ENCODE measurements around the gene TAS1R2.
"Not testable (repeated sequence)": the region's sequence is repeated elsewhere in the genome, so short reads cannot be mapped to it uniquely, and the experiment has no call there.

TAS1R2 gene

GRCh38 chr1:18883636-18884418, 24.4 kb upstream of the TAS1R2 start:
- no peak for DNase-seq (ENCODE audit: low read depth)

DNA sequence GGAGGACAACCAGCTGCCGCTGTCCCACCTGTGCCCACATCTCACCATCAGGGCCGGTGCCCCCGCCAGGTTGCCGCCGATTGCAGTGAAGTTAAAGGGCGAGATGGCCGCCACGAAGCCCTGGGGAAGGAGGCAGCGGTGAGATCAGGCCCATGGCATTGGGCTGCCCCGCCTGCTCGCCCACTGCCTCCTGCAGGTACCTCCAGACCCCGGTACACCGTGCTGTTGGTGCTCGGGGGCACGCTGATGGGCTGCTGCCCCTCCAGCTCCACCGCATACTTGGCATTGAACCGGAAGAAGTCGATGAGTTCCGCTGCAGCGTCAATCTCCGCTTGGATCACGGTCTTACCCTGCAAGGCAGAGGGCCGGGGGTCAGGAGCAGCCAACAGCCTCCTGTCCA, 23.6 kb upstream of the TAS1R2 start:
- DNase-seq (ENCODE audit: low read depth), result no peak

- DNase-seq (ENCODE audit: low read depth), result no peak
Observed at GRCh38 chr1:18882486-18882885, 23.0 kb upstream of the TAS1R2 start.

- DNase-seq (ENCODE audit: low read depth), result no peak
Observed at GRCh38 chr1:18881642-18882431, 22.4 kb upstream of the TAS1R2 start.

- no peak for DNase-seq (ENCODE audit: low read depth)
Observed at GRCh38 chr1:18881164-18881563, 21.7 kb upstream of the TAS1R2 start.

- DNase-seq (ENCODE audit: low read depth), result no peak
Observed at GRCh38 chr1:18880585-18880984, 21.1 kb upstream of the TAS1R2 start.

DNA sequence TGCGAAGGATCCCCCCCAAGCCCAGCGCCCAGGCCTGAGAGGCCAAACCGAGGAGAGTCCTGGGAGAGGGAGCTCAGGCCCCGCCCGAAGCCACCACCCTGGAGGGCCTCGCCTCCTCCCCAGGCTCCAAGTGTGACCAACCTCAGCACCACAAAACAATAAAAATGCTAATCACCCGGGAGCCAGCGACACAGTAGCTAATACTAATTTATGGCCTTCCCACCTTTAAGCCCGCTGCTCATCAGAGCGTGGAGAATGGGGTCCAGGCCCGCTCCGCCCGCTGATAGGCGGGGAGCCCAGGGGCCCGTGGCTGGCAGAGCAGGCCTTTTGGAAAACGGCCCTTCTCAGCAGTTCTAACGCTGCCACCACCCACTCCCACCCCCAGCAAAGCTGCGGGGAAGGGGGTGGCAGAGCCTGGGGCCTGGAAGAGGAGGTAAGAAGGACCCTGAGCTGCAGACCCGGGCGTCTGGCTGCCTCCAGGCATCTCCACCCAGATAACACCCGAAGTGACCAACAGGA, 20.4 kb upstream of the TAS1R2 start:
- DNase-seq (ENCODE audit: low read depth), result no peak

- no peak for DNase-seq (ENCODE audit: low read depth)
Observed at GRCh38 chr1:18879215-18879790, 19.8 kb upstream of the TAS1R2 start.

GRCh38 chr1:18878538-18879214, 19.2 kb upstream of the TAS1R2 start:
- no peak for DNase-seq (ENCODE audit: low read depth)

DNA sequence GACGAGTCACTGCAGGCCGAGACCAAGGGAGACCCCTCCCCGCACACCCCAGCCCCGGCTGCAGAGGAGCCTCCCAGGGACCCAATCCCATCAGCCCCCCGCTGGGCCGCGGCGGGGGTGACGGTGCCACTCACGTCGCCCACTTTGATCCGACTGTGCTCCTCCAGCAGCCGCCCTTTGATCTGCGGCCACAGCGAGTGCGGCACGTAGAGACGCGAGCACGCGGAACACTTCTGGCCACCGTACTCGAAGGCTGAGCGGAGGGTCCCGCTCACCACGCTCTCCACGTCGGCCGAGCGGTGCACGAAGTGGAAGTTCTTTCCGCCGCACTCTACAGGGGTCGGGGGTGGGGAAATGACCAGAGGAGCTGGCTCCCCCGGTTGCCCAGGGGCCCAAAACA, 17.8 kb upstream of the TAS1R2 start:
- DNase-seq (ENCODE audit: low read depth), result no peak

DNA sequence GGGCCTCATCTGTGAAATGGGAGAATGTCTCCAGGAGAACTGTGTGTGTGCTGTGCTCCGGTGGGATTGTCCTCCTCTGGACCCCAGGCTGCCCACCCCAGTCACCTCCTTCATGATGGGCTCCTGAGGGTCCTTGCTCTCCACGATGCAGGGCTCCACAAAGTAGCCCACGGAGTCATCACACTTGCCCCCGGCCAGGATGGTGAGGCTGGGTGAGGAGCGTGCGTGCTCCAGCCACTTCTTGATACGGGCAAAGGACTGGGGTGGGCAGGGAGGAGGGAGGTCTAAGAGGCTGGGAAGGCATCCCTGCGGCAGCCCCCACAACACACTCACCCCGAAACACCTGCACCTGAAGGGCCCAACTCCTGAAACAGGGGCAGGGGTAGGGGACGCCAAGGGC, 16.8 kb upstream of the TAS1R2 start:
- DNase-seq (ENCODE audit: low read depth), result no peak

- DNase-seq (ENCODE audit: low read depth), result no peak
Observed at GRCh38 chr1:18875796-18876128, 16.3 kb upstream of the TAS1R2 start.

DNA sequence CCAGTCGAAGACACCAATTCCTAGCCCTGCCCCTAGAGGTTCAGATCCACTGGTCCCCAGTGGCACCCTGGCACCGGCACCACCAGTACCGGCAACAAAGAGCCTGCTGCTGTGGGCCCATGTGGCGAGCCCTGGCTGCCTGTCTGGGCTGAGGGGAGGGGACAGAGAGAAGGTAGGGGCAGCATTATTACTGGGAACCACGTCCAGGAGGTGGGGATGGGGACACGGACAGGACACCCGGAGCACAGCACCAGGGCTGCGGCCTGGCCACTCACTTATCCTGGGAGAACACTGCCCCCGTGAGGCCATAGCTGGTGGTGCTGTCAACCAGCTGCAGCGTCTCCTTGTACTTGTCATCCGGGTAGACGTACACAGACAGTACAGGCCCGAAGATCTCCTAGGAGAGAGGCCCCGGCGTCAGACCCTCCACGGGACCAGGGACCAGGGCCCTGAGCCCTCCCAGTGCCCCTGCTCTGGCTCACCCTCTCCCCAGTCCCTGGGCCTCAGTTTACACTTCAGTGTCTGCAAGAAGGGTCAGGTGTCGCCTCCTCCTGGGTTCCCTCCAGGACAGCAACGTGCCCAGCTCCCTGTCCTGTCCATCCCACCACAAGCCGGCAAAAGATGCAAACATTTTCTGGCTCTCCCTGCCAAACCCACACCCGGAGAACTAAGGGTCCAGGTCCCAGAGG, 15.8 kb upstream of the TAS1R2 start:
- peak; percentile 51 for DNase-seq (ENCODE audit: low read depth)

GRCh38 chr1:18874600-18874999, 15.1 kb upstream of the TAS1R2 start:
- DNase-seq (ENCODE audit: low read depth), result no peak

GRCh38 chr1:18874036-18874435, 14.6 kb upstream of the TAS1R2 start:
- DNase-seq (ENCODE audit: low read depth), result no peak

- DNase-seq (ENCODE audit: low read depth), result no peak
Observed at GRCh38 chr1:18872071-18872611, 12.7 kb upstream of the TAS1R2 start.

DNA sequence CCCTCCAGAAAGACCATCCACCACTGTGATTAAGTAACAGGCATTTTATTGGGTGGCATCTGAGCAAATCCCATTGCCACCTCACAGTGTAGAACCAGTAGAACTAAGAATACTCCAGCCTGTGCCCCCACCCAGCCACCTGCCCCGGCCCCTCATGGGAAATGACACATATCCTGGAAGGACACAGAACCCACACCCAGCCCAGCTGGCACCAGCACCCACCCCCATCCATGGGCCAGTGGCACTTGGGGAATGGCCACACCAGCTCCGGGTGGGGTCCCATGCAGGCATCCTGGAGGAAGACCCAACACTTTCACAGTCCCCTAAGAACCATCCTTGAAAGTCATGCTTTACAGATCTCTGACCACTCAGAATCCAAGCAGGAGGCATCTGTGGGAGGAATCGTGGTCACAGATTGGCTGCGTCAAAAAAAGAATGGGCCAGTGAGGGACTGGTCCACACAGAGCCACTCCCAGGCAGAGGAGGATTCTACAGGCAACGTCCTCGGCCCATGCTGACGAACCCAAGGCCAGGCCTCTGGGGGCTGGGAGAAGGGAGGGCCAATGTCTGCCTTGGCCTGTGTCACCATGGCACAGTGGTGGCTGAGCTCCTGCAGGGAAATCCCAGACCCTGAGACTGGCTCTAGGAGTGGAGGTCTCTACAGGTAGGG, 12.1 kb upstream of the TAS1R2 start:
- no peak for DNase-seq (ENCODE audit: low read depth)

DNA sequence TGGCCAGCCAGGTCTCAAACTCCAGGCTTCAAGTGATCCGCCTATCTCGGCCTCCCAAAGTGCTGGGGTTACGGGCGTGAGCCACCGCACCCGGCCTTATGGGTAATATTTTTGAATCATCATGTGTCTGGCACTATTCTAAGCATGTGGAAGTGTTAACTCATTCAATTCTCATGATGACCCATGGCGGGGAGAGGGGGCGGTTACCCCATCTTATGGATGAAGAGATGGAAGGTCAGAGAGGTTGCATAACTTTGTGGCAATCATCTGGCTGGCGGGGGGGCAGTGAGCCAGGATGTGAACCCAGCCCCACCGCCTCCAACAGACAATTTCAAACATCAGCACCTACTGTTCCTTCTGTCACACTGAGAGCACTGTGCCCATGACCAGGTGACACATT, 11.5 kb upstream of the TAS1R2 start:
- DNase-seq (ENCODE audit: low read depth), result no peak

DNA sequence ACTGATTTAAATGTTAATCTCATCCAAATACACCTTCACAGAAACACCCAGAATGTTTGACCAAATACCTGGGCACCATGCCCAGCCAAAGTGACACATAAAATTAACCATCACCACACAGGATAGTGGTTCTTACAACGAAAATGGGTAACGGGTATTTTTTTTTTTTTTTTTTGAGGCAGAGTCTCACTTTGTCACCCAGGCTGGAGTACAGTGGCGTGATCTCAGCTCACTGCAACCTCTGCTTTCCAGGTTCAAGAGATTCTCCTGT, 11.1 kb upstream of the TAS1R2 start:
- DNase-seq (ENCODE audit: low read depth), result not testable (repeated sequence)

DNA sequence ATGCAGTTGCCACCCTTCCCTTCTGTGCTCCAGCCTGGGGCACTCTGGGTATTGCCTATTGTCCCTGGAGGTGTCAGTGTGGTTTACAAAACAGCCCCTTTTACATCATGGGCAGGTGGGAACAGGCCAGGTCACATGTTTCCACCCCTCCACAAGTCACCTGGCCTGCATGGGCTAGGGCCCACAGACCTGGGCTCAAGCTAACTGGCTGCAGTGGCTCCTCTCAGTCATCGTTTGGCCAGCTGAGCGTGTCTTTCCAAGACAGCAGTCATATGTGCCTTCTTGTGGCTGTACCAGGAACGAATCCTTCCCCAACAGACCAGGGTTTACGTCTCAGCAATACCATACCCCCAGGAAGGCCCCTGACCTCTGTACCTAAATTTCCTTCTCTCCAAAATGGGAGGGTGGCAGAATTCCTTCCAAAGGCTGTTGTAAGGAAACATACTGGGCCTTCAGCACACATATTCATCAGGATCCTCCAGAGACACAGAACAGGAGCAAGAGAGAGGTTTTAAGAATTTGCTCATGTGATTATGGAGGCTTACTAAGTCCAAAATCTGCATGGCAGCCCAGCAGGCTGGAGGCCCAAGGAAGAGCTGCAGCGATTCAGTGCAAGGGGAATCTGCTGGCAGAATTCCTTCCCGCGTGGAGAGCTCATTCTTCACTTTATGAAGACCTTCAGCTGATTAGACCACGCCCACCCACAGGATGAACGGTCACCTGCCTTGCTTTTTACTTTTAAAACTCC, 10.6 kb upstream of the TAS1R2 start:
- no peak for DNase-seq (ENCODE audit: low read depth)
